Calu3 (cell line): Measurements from ENCODE around the gene MARCKSL1. TPM values are rescaled to one million over a fixed set of nuclear protein-coding genes. Genes with fewer than 3 reads are reported as not detected.
A peak's percentile ranks its signal among the peaks of the same experiment; 100 is the strongest.

Experiments used
- BruUV-seq: library from RNA; stranded (reverse); fragments of 400-500 nt; replicated peaks from 2 replicates; lab custom pipeline; 2021; lab: Mats Ljungman, UMichigan
- CTCF ChIA-PET: fragments of 300-600 bp; sonication (Branson Sonifier 250); formaldehyde crosslinking; loops from one replicate; lab custom pipeline; 2022; ENCODE audit warnings: antibody characterized with exemption; lab: Charles Lee
- DNase-seq: peaks from one replicate; pipeline ENCODE4 v3.0.0; 2022
- H3K27ac Mint-ChIP-seq: one replicate; pipeline ENCODE4 v1.8.0; 2022; ENCODE audit warnings: mixed read lengths; ENCODE audit not compliant: unreplicated experiment
- H3K27me3 Mint-ChIP-seq: one replicate; pipeline ENCODE4 v1.8.0; 2022; ENCODE audit warnings: mixed read lengths; ENCODE audit not compliant: unreplicated experiment
- H3K36me3 Mint-ChIP-seq: one replicate; pipeline ENCODE4 v1.8.0; 2022; ENCODE audit warnings: mild to moderate bottlenecking, moderate library complexity, mixed read lengths; ENCODE audit not compliant: insufficient read depth, unreplicated experiment
- H3K4me1 Mint-ChIP-seq: one replicate; pipeline ENCODE4 v1.8.0; 2022; ENCODE audit warnings: mild to moderate bottlenecking, low read depth, mixed read lengths; ENCODE audit not compliant: unreplicated experiment
- H3K4me3 Mint-ChIP-seq: one replicate; pipeline ENCODE4 v1.8.0; 2022; ENCODE audit warnings: mild to moderate bottlenecking, low read depth, moderate library complexity, mixed read lengths; ENCODE audit not compliant: unreplicated experiment
- H3K9me3 Mint-ChIP-seq: one replicate; pipeline ENCODE4 v1.8.0; 2022; ENCODE audit warnings: low read depth, mixed read lengths; ENCODE audit not compliant: unreplicated experiment
- CTCF ChIP-seq: fragments of 200-600 bp; IDR thresholded peaks from one replicate; pipeline ENCODE4 v1.8.0; 2022; ENCODE audit warnings: antibody characterized with exemption; ENCODE audit not compliant: unreplicated experiment
- intact Hi-C: fragments of 100-400 bp; cut with micrococcal nuclease; formaldehyde crosslinking; loops from one replicate; pipeline ENCODE4 v1.10.0; 2022; ENCODE audit not compliant: unreplicated experiment
- total RNA-seq: library from RNA; stranded (reverse); gene quantifications from 2 replicates; pipeline ENCODE4 v1.2.3, GENCODE V29; 2022

The MARCKSL1 gene
- total RNA-seq, 1 experiment from 2014 or later: 169 TPM

- CTCF ChIA-PET: interaction anchor here (0.5 to 1.0 kb wide), 4 partner anchors 9 to 183 kb away, joined by 3 to 5 read pairs (median 4); no protein-coding TSS in a partner anchor
- TF ChIP-seq CTCF: no peak
- Mint-ChIP-seq H3K27me3 (no peaks in the 10 kb centered on the region), H3K27ac (peak overlapping the region; percentile 54), H3K4me1 (peaks cover 65% of the 10 kb centered on the region), H3K4me3 (peak overlapping the region; percentile 85), H3K9me3 (no peaks in the 10 kb centered on the region), H3K36me3 (peaks cover 54% of the 10 kb centered on the region)
- intact Hi-C loops: no loop called here
- no peak for DNase-seq
- BruUV-seq: no TSS peak
These were observed 529 bp upstream of the MARCKSL1 start for GRCh38 chr1:32336591-32336932.

GRCh38 chr1:32335535-32335789 lies 571 bp downstream of the MARCKSL1 start:
- BruUV-seq: no TSS peak
- H3K4me3 Mint-ChIP-seq: peak overlapping the region; percentile 85
- CTCF ChIA-PET: interaction anchor here (0.7 to 1.0 kb wide), 5 partner anchors 10 to 95 kb away, joined by 3 to 5 read pairs (median 3); partner anchors contain the start of gene BSDC1

GRCh38 chr1:32334864-32335534 lies 1.0 kb downstream of the MARCKSL1 start:
- peak; percentile 86 for TF ChIP-seq CTCF
- peaks cover 67% of the 10 kb centered on the region for H3K36me3 Mint-ChIP-seq
- peaks cover 71% of the 10 kb centered on the region for H3K4me1 Mint-ChIP-seq
- intact Hi-C loops: no loop called here
- no peaks in the 10 kb centered on the region for H3K27me3 Mint-ChIP-seq
- peak overlapping the region; percentile 85 for H3K4me3 Mint-ChIP-seq
- CTCF ChIA-PET: interaction anchor here (0.7 kb wide), 1 partner anchor 95 kb away, joined by 3 read pairs; no protein-coding TSS in a partner anchor
- H3K27ac Mint-ChIP-seq: peak overlapping the region; percentile 80
- no TSS peak for BruUV-seq
- DNase-seq: peak; percentile 59
- no peaks in the 10 kb centered on the region for H3K9me3 Mint-ChIP-seq

More at GRCh38 chr1:32335535-32335789, 571 bp downstream of the MARCKSL1 start:
- Mint-ChIP-seq H3K27ac (no peak overlapping the region), H3K4me1 (peaks cover 74% of the 10 kb centered on the region), H3K36me3 (peaks cover 65% of the 10 kb centered on the region), H3K9me3 (no peaks in the 10 kb centered on the region), H3K27me3 (no peaks in the 10 kb centered on the region)
- DNase-seq: no peak
- no peak for TF ChIP-seq CTCF
- intact Hi-C loops: no loop called here

GRCh38 chr1:32334274-32334861 lies 1.7 kb downstream of the MARCKSL1 start:
- CTCF ChIA-PET: no interaction called here
- H3K27ac Mint-ChIP-seq: peak overlapping the region; percentile 80

More at GRCh38 chr1:32334274-32334861, 1.7 kb downstream of the MARCKSL1 start:
- H3K4me3 Mint-ChIP-seq: peak overlapping the region; percentile 85
- intact Hi-C loops: no loop called here
- DNase-seq: no peak
- H3K4me1 Mint-ChIP-seq: peaks cover 65% of the 10 kb centered on the region
- H3K27me3 Mint-ChIP-seq: no peaks in the 10 kb centered on the region
- no peaks in the 10 kb centered on the region for H3K9me3 Mint-ChIP-seq
- BruUV-seq: no TSS peak
- no peak for TF ChIP-seq CTCF
- peaks cover 72% of the 10 kb centered on the region for H3K36me3 Mint-ChIP-seq
